GM23338 (cell line): ENCODE measurements around the gene NSG2.

Experiments used
- CTCF ChIP-seq, 2 experiments: fragments of 200-600 bp in 1 of 2; sonication (generic) in 1 of 2; conservative IDR thresholded peaks; 2 replicates each; pipeline versions ENCODE4 v1.5.1 to v1.6.1; 2016 to 2017; ENCODE audit warnings: antibody characterized with exemption in 2 of 2, low read depth in 2 of 2, mild to moderate bottlenecking in 2 of 2, moderate library complexity in 1 of 2
- EZH2 ChIP-seq: fragments of 200-600 bp; sonication (generic); IDR thresholded peaks from one replicate; pipeline ENCODE4 v1.8.0; 2017; ENCODE audit warnings: antibody characterized with exemption, mild to moderate bottlenecking, low read depth; ENCODE audit not compliant: unreplicated experiment
- EZH2phosphoT487 ChIP-seq: fragments of 200-600 bp; sonication (generic); IDR thresholded peaks from one replicate; pipeline ENCODE4 v1.8.1; 2018; ENCODE audit warnings: antibody characterized with exemption; ENCODE audit not compliant: unreplicated experiment
- NANOG ChIP-seq: IDR thresholded peaks from 2 replicates; pipeline ENCODE4 v1.6.1; 2016; ENCODE audit warnings: antibody characterized with exemption, borderline replicate concordance
- POLR2AphosphoS5 ChIP-seq: IDR thresholded peaks from 2 replicates; pipeline ENCODE4 v1.6.1; 2016; ENCODE audit warnings: antibody characterized with exemption, low read depth
- ZNF114 ChIP-seq: fragments of 250-450 bp; sonication (Bioruptor Pico); IDR thresholded peaks from 2 replicates; pipeline ENCODE4 v1.5.0; 2020; ENCODE audit warnings: mild to moderate bottlenecking, moderate library complexity
- TF ChIP-seq, protein P1 (sequence below): IDR thresholded peaks from 2 replicates; pipeline ENCODE4 v1.6.1; 2016; ENCODE audit warnings: antibody characterized with exemption
- TF ChIP-seq, protein P2 (sequence below): IDR thresholded peaks from one replicate; pipeline ENCODE4 v1.6.1; 2018; ENCODE audit warnings: antibody characterized with exemption; ENCODE audit not compliant: unreplicated experiment

DNA sequence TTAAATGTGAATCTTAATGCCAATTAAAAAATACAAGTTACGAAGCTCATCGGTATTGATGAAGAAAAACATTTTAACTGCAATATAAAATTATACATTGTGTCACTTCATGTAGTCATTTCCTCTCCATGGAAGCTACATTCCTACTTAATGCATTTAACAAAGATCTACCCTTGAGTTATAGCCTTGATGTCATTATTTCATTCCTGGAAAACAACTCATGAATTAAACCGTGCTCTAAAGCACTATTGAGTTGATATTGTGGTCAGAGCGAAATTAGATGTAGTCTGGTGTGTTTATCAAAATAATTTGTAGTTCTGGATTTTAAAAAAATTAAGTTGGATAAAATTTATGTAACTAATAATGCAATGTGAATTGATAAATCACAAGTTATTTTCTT, 45.4 kb upstream of the NSG2 start:
- TF ChIP-seq EZH2phosphoT487 (no peak), NANOG (no peak), CTCF (conservative IDR thresholded peaks at IDR 0.05; ENCODE audit: low read depth in 2 of 2) (no peak), EZH2 (no peak), ZNF114 (CRISPR knock-in tag) (no peak), POLR2AphosphoS5 (no peak)
- TF ChIP-seq, protein P1, sequence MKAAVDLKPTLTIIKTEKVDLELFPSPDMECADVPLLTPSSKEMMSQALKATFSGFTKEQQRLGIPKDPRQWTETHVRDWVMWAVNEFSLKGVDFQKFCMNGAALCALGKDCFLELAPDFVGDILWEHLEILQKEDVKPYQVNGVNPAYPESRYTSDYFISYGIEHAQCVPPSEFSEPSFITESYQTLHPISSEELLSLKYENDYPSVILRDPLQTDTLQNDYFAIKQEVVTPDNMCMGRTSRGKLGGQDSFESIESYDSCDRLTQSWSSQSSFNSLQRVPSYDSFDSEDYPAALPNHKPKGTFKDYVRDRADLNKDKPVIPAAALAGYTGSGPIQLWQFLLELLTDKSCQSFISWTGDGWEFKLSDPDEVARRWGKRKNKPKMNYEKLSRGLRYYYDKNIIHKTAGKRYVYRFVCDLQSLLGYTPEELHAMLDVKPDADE: no peak
- TF ChIP-seq, protein P2, sequence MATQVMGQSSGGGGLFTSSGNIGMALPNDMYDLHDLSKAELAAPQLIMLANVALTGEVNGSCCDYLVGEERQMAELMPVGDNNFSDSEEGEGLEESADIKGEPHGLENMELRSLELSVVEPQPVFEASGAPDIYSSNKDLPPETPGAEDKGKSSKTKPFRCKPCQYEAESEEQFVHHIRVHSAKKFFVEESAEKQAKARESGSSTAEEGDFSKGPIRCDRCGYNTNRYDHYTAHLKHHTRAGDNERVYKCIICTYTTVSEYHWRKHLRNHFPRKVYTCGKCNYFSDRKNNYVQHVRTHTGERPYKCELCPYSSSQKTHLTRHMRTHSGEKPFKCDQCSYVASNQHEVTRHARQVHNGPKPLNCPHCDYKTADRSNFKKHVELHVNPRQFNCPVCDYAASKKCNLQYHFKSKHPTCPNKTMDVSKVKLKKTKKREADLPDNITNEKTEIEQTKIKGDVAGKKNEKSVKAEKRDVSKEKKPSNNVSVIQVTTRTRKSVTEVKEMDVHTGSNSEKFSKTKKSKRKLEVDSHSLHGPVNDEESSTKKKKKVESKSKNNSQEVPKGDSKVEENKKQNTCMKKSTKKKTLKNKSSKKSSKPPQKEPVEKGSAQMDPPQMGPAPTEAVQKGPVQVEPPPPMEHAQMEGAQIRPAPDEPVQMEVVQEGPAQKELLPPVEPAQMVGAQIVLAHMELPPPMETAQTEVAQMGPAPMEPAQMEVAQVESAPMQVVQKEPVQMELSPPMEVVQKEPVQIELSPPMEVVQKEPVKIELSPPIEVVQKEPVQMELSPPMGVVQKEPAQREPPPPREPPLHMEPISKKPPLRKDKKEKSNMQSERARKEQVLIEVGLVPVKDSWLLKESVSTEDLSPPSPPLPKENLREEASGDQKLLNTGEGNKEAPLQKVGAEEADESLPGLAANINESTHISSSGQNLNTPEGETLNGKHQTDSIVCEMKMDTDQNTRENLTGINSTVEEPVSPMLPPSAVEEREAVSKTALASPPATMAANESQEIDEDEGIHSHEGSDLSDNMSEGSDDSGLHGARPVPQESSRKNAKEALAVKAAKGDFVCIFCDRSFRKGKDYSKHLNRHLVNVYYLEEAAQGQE: no peak
